Activated B cell treated with CpG ODN at 0.5 μM for 24 hours (primary cell): ENCODE measurements around the gene BICRA. TPM values are rescaled to one million over a fixed set of nuclear protein-coding genes. Genes with fewer than 3 reads are reported as not detected.

Experiments used
- ATAC-seq: fragments of 200-7000 bp; cut with Tn5 transposase; one replicate; pipeline ENCODE4 v1.10.0; 2021; ENCODE audit warnings: low read depth, mild to moderate bottlenecking, moderate library complexity
- CTCF ChIA-PET: fragments of 350-600 bp; sonication (Branson Sonifier 250); formaldehyde crosslinking; loops from one replicate; lab custom pipeline; 2021; ENCODE audit warnings: antibody characterized with exemption; lab: Charles Lee
- POLR2A ChIA-PET: fragments of 350-600 bp; sonication (Branson Sonifier 250); formaldehyde crosslinking; loops from one replicate; lab custom pipeline; 2021; ENCODE audit warnings: antibody characterized with exemption; lab: Charles Lee
- DNase-seq: peaks from one replicate; pipeline ENCODE4 v3.0.0; 2022
- H3K27ac Mint-ChIP-seq: one replicate; pipeline ENCODE4 v1.8.0; 2020; ENCODE audit warnings: mixed read lengths
- H3K27me3 Mint-ChIP-seq: one replicate; pipeline ENCODE4 v1.8.0; 2021; ENCODE audit warnings: mixed read lengths
- H3K36me3 Mint-ChIP-seq: one replicate; pipeline ENCODE4 v1.8.0; 2021; ENCODE audit warnings: low read depth, mixed read lengths
- H3K4me1 Mint-ChIP-seq: one replicate; pipeline ENCODE4 v1.8.0; 2021; ENCODE audit warnings: mixed read lengths
- H3K4me3 Mint-ChIP-seq: one replicate; pipeline ENCODE4 v1.8.0; 2020; ENCODE audit warnings: mild to moderate bottlenecking, mixed read lengths
- H3K9me3 Mint-ChIP-seq: one replicate; pipeline ENCODE4 v1.8.0; 2020; ENCODE audit warnings: mixed read lengths
- intact Hi-C: fragments of 100-400 bp; cut with micrococcal nuclease; formaldehyde crosslinking; loops from one replicate; pipeline ENCODE4 v1.15.1; 2024
- total RNA-seq: library from RNA; stranded (reverse); gene quantifications from 2 replicates; pipeline ENCODE4 v1.2.3, GENCODE V29; 2022
- TF ChIP-seq, protein P1 (sequence below): fragments of 200-600 bp; IDR thresholded peaks from one replicate; pipeline ENCODE4 v1.8.0; 2022; ENCODE audit warnings: antibody characterized with exemption, mild to moderate bottlenecking

The BICRA gene
- total RNA-seq, 1 donor from 2014 or later = 16.0 TPM

DNA sequence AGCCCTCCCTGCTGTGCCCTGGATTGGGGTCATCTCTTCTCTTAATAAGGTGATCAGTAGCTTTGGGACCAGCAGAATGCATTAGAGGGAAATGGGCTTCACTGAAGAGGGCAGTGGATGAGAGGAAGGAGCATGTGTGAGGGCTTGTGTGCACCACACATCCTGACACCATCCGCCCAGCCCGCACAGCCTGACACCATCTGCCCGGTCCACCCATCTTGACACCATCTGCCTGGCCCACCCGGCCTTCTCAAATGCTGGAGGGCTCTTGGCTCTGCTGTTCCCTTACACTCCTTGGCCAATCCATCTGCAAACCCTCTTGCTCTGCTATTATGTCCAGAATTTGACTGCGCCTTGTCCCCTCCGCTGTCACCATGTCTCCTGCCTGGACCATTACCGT is 41.8 kb downstream of the BICRA start:
- no peak overlapping the region for H3K4me3 Mint-ChIP-seq
- peaks cover 61% of the 10 kb centered on the region for H3K36me3 Mint-ChIP-seq
- intact Hi-C loops = no loop called here
- ChIA-PET POLR2A (no interaction called here), CTCF (no interaction called here)
- H3K9me3 Mint-ChIP-seq = peaks cover 3% of the 10 kb centered on the region
- TF ChIP-seq, protein P1, sequence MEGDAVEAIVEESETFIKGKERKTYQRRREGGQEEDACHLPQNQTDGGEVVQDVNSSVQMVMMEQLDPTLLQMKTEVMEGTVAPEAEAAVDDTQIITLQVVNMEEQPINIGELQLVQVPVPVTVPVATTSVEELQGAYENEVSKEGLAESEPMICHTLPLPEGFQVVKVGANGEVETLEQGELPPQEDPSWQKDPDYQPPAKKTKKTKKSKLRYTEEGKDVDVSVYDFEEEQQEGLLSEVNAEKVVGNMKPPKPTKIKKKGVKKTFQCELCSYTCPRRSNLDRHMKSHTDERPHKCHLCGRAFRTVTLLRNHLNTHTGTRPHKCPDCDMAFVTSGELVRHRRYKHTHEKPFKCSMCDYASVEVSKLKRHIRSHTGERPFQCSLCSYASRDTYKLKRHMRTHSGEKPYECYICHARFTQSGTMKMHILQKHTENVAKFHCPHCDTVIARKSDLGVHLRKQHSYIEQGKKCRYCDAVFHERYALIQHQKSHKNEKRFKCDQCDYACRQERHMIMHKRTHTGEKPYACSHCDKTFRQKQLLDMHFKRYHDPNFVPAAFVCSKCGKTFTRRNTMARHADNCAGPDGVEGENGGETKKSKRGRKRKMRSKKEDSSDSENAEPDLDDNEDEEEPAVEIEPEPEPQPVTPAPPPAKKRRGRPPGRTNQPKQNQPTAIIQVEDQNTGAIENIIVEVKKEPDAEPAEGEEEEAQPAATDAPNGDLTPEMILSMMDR = no peak
- H3K27me3 Mint-ChIP-seq = no peaks in the 10 kb centered on the region
- peaks cover 2% of the 10 kb centered on the region for H3K4me1 Mint-ChIP-seq
- H3K27ac Mint-ChIP-seq = no peak overlapping the region
- DNase-seq (no peak), ATAC-seq (no peak)

DNA sequence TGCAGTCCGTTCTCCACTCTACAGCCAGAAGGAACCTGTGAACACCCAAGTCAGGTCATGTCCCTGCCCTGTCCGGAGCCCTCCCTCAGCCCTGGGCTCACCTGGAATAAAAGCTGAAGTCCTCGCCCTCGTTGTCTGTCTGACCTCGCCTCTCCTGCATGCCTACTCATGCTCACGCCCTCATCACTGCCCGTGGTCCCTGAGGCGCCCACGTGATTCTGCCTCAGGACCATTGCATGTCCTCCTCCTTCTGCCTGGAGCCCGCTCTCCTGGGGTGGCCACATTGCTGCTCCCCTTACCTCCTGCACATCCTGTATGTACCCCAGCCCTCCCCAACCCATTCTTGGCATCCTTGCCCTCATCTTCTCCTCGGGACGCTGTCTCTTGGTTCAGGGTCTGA is 42.2 kb downstream of the BICRA start:
- Mint-ChIP-seq H3K4me1 (peaks cover 2% of the 10 kb centered on the region), H3K4me3 (no peak overlapping the region), H3K27me3 (no peaks in the 10 kb centered on the region), H3K36me3 (peaks cover 58% of the 10 kb centered on the region), H3K27ac (no peak overlapping the region), H3K9me3 (peaks cover 3% of the 10 kb centered on the region)
- ChIA-PET POLR2A (no interaction called here), CTCF (no interaction called here)
- DNase-seq = no peak
- TF ChIP-seq, protein P1 = no peak
- intact Hi-C loops = no loop called here
- ATAC-seq = no peak

GRCh38 chr19:47651691-47652090 is 42.8 kb downstream of the BICRA start:
- TF ChIP-seq, protein P1 = no peak
- ChIA-PET CTCF (no interaction called here), POLR2A (no interaction called here)
- peaks cover 54% of the 10 kb centered on the region for H3K36me3 Mint-ChIP-seq
- no peak for ATAC-seq
- no peak overlapping the region for H3K27ac Mint-ChIP-seq
- H3K27me3 Mint-ChIP-seq = no peaks in the 10 kb centered on the region
- H3K4me1 Mint-ChIP-seq = peaks cover 2% of the 10 kb centered on the region
- H3K9me3 Mint-ChIP-seq = peaks cover 3% of the 10 kb centered on the region
- intact Hi-C loops = no loop called here
- DNase-seq = no peak
- no peak overlapping the region for H3K4me3 Mint-ChIP-seq

GRCh38 chr19:47652285-47652684 is 43.4 kb downstream of the BICRA start:
- Mint-ChIP-seq H3K27ac (no peak overlapping the region), H3K36me3 (peaks cover 49% of the 10 kb centered on the region), H3K4me3 (no peak overlapping the region), H3K27me3 (no peaks in the 10 kb centered on the region), H3K9me3 (peaks cover 3% of the 10 kb centered on the region), H3K4me1 (peaks cover 2% of the 10 kb centered on the region)
- CTCF ChIA-PET = no interaction called here
- POLR2A ChIA-PET = no interaction called here
- ATAC-seq = no peak
- DNase-seq = no peak
- TF ChIP-seq, protein P1 = no peak
- intact Hi-C loops = no loop called here

DNA sequence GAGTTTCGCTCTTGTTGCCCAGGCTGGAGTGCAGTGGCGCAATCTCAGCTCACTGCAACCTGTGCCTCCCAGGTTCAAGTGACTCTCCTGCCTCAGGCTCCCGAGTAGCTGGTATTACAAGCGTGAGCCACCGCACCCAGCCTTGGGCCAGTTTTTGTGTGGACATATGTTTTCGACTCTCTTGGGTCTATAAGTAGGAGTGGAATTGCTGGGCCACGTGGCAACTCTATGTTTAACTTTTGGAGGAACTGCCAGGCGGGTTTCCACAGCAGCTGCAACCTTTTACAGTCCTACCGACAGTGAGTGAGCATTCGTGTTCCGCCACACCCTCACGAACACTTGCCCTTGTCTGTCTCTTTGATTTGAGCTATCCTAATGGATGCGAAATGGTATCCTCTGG is 44.9 kb downstream of the BICRA start:
- Mint-ChIP-seq H3K9me3 (peaks cover 3% of the 10 kb centered on the region), H3K36me3 (peaks cover 51% of the 10 kb centered on the region), H3K4me3 (no peak overlapping the region), H3K27ac (no peak overlapping the region), H3K4me1 (peaks cover 2% of the 10 kb centered on the region), H3K27me3 (no peaks in the 10 kb centered on the region)
- intact Hi-C loops = no loop called here
- no peak for DNase-seq
- no peak for ATAC-seq
- ChIA-PET CTCF (no interaction called here), POLR2A (interaction anchor here (0.6 kb wide), 1 partner anchor 417 kb away, joined by 6 read pairs; no protein-coding TSS in a partner anchor)
- TF ChIP-seq, protein P1 = no peak
